Activated naive CD4-positive, alpha-beta T cell treated with anti-CD3 and anti-CD28 coated beads for 36 hours (primary cell): Measurements from ENCODE around the gene CD8B2. TPM values are rescaled to one million over a fixed set of nuclear protein-coding genes. Genes with fewer than 3 reads are reported as not detected.
"Not testable (repeated sequence)": the region's sequence is repeated elsewhere in the genome, so short reads cannot be mapped to it uniquely, and the experiment has no call there.

Source experiments
- CTCF ChIA-PET: fragments of 350-600 bp; sonication (Branson Sonifier 250); formaldehyde crosslinking; loops from one replicate; lab custom pipeline; 2021; ENCODE audit warnings: antibody characterized with exemption; lab: Charles Lee
- DNase-seq: peaks from one replicate; pipeline ENCODE4 v3.0.0-alpha.2; 2020
- H3K27ac Mint-ChIP-seq: one replicate; pipeline ENCODE4 v1.8.0; 2021; ENCODE audit warnings: mild to moderate bottlenecking, mixed read lengths
- H3K27me3 Mint-ChIP-seq: one replicate; pipeline ENCODE4 v1.8.0; 2021; ENCODE audit warnings: low read depth, mixed read lengths
- H3K36me3 Mint-ChIP-seq: one replicate; pipeline ENCODE4 v1.8.0; 2021; ENCODE audit warnings: low read depth, mixed read lengths
- H3K4me1 Mint-ChIP-seq: one replicate; pipeline ENCODE4 v1.8.0; 2021; ENCODE audit warnings: low read depth, mixed read lengths
- H3K4me3 Mint-ChIP-seq: one replicate; pipeline ENCODE4 v1.8.0; 2021; ENCODE audit warnings: mild to moderate bottlenecking, moderate library complexity, mixed read lengths
- H3K9me3 Mint-ChIP-seq: one replicate; pipeline ENCODE4 v1.8.0; 2021; ENCODE audit warnings: mixed read lengths
- intact Hi-C: fragments of 100-400 bp; cut with micrococcal nuclease; formaldehyde crosslinking; loops from one replicate; pipeline ENCODE4 v1.15.1; 2023
- total RNA-seq, 2 experiments: library from RNA; stranded (reverse); gene quantifications; one replicate each; pipeline ENCODE4 v1.2.3, GENCODE V29; 2021

CD8B2 gene
- total RNA-seq, 2 experiments from 2014 or later = 0.10 TPM; not detected in 1

- Mint-ChIP-seq H3K4me3 (no peak overlapping the region), H3K27ac (no peak overlapping the region), H3K4me1 (peaks cover 26% of the 10 kb centered on the region), H3K27me3 (no peaks in the 10 kb centered on the region), H3K9me3 (no peaks in the 10 kb centered on the region), H3K36me3 (no peaks in the 10 kb centered on the region)
- CTCF ChIA-PET = interaction anchor here (3.0 kb wide), 1 partner anchor 13 kb away, joined by 20 read pairs; no protein-coding TSS in a partner anchor
- DNase-seq = no peak
- intact Hi-C loops = no loop called here
Measured at GRCh38 chr2:106560773-106561172, 73.6 kb downstream of the CD8B2 start.

GRCh38 chr2:106561356-106561755 lies 74.2 kb downstream of the CD8B2 start:
- H3K27me3 Mint-ChIP-seq = no peaks in the 10 kb centered on the region
- H3K9me3 Mint-ChIP-seq = no peaks in the 10 kb centered on the region
- peaks cover 32% of the 10 kb centered on the region for H3K4me1 Mint-ChIP-seq
- CTCF ChIA-PET = interaction anchor here (0.6 to 3.0 kb wide), 2 partner anchors 12 to 18 kb away, joined by 3 to 20 read pairs; no protein-coding TSS in a partner anchor
- intact Hi-C loops = no loop called here
- H3K27ac Mint-ChIP-seq = no peak overlapping the region
- no peak for DNase-seq
- H3K4me3 Mint-ChIP-seq = no peak overlapping the region
- no peaks in the 10 kb centered on the region for H3K36me3 Mint-ChIP-seq

GRCh38 chr2:106561803-106562202 lies 74.6 kb downstream of the CD8B2 start:
- Mint-ChIP-seq H3K4me3 (no peak overlapping the region), H3K36me3 (no peaks in the 10 kb centered on the region), H3K27me3 (no peaks in the 10 kb centered on the region), H3K27ac (no peak overlapping the region), H3K9me3 (no peaks in the 10 kb centered on the region), H3K4me1 (peaks cover 36% of the 10 kb centered on the region)
- DNase-seq = no peak
- CTCF ChIA-PET = interaction anchor here (0.6 to 3.0 kb wide), 5 partner anchors 12 to 22 kb away, joined by 3 to 20 read pairs (median 4); no protein-coding TSS in a partner anchor
- intact Hi-C loops = no loop called here

- CTCF ChIA-PET = interaction anchor here (0.8 to 3.0 kb wide), 6 partner anchors 10 to 21 kb away, joined by 3 to 20 read pairs (median 4); no protein-coding TSS in a partner anchor
- intact Hi-C loops = no loop called here
- Mint-ChIP-seq H3K27ac (no peak overlapping the region), H3K27me3 (no peaks in the 10 kb centered on the region), H3K9me3 (no peaks in the 10 kb centered on the region), H3K4me1 (peaks cover 42% of the 10 kb centered on the region), H3K4me3 (no peak overlapping the region), H3K36me3 (no peaks in the 10 kb centered on the region)
- DNase-seq = peak; percentile 14
Measured at GRCh38 chr2:106562268-106563186, 75.4 kb downstream of the CD8B2 start.

GRCh38 chr2:106563195-106563594 lies 76.0 kb downstream of the CD8B2 start:
- no peaks in the 10 kb centered on the region for H3K36me3 Mint-ChIP-seq
- intact Hi-C loops = no loop called here
- peaks cover 42% of the 10 kb centered on the region for H3K4me1 Mint-ChIP-seq
- CTCF ChIA-PET = interaction anchor here (0.8 to 3.0 kb wide), 4 partner anchors 10 to 19 kb away, joined by 3 to 20 read pairs (median 10); no protein-coding TSS in a partner anchor
- no peaks in the 10 kb centered on the region for H3K27me3 Mint-ChIP-seq
- no peak for DNase-seq
- no peak overlapping the region for H3K4me3 Mint-ChIP-seq
- H3K27ac Mint-ChIP-seq = no peak overlapping the region
- H3K9me3 Mint-ChIP-seq = no peaks in the 10 kb centered on the region

- H3K36me3 Mint-ChIP-seq = no peaks in the 10 kb centered on the region
- no peaks in the 10 kb centered on the region for H3K9me3 Mint-ChIP-seq
- CTCF ChIA-PET = interaction anchor here (0.9 to 2.9 kb wide), 3 partner anchors 15 to 20 kb away, joined by 3 to 16 read pairs (median 5); no protein-coding TSS in a partner anchor
- intact Hi-C loops = loop anchor here (1.0 to 5.0 kb wide), 3 partner anchors 468 to 819 kb away; no protein-coding TSS in a partner anchor
- no peak overlapping the region for H3K4me3 Mint-ChIP-seq
- H3K4me1 Mint-ChIP-seq = peaks cover 42% of the 10 kb centered on the region
- H3K27ac Mint-ChIP-seq = peak overlapping the region; percentile 82
- DNase-seq = peak; percentile 27
- no peaks in the 10 kb centered on the region for H3K27me3 Mint-ChIP-seq
Measured at GRCh38 chr2:106565599-106565998, 78.4 kb downstream of the CD8B2 start.

- intact Hi-C loops = loop anchor here (1.0 to 5.0 kb wide), 4 partner anchors 16 to 769 kb away; partner anchors contain the start of gene UXS1
- DNase-seq = peak; percentile 85
Measured at GRCh38 chr2:106566050-106566449, 78.9 kb downstream of the CD8B2 start.

GRCh38 chr2:106566484-106566883 lies 79.3 kb downstream of the CD8B2 start:
- H3K9me3 Mint-ChIP-seq, DNase-seq, H3K27me3 Mint-ChIP-seq, H3K36me3 Mint-ChIP-seq, H3K27ac Mint-ChIP-seq: not testable (repeated sequence)
- CTCF ChIA-PET = interaction anchor here (1.0 to 2.9 kb wide), 3 partner anchors 9 to 16 kb away, joined by 3 to 16 read pairs (median 5); no protein-coding TSS in a partner anchor
- intact Hi-C loops = loop anchor here (1.0 to 5.0 kb wide), 4 partner anchors 16 to 769 kb away; partner anchors contain the start of gene UXS1
- H3K4me3 Mint-ChIP-seq = peak overlapping the region; percentile 8
- peaks cover 42% of the 10 kb centered on the region for H3K4me1 Mint-ChIP-seq

More at GRCh38 chr2:106566050-106566449, 78.9 kb downstream of the CD8B2 start:
- Mint-ChIP-seq H3K4me1 (peaks cover 42% of the 10 kb centered on the region), H3K27ac (peak overlapping the region; percentile 82), H3K9me3 (no peaks in the 10 kb centered on the region), H3K4me3 (peak overlapping the region; percentile 8), H3K27me3 (no peaks in the 10 kb centered on the region), H3K36me3 (no peaks in the 10 kb centered on the region)
- CTCF ChIA-PET = interaction anchor here (0.9 to 2.9 kb wide), 4 partner anchors 9 to 20 kb away, joined by 3 to 16 read pairs (median 4); no protein-coding TSS in a partner anchor

- CTCF ChIA-PET = interaction anchor here (0.8 to 1.5 kb wide), 2 partner anchors 12 to 15 kb away, joined by 3 read pairs; no protein-coding TSS in a partner anchor
- intact Hi-C loops = no loop called here
- H3K27me3 Mint-ChIP-seq = no peaks in the 10 kb centered on the region
Measured at GRCh38 chr2:106570316-106570715, 83.2 kb downstream of the CD8B2 start.

More at GRCh38 chr2:106570316-106570715, 83.2 kb downstream of the CD8B2 start:
- no peak overlapping the region for H3K4me3 Mint-ChIP-seq
- no peak for DNase-seq
- no peak overlapping the region for H3K27ac Mint-ChIP-seq
- H3K4me1 Mint-ChIP-seq = peaks cover 21% of the 10 kb centered on the region
- H3K9me3 Mint-ChIP-seq = no peaks in the 10 kb centered on the region
- no peaks in the 10 kb centered on the region for H3K36me3 Mint-ChIP-seq

Other genes starting within 250 kb of the CD8B2 start
- under 1 TPM in 1 of 2 experiments, not detected in 1; 0.20 TPM for gene RGPD3, start 19.0 kb upstream of the CD8B2 start, total RNA-seq